K562 (cell line): Measurements from ENCODE around the gene HEMGN. TPM values are rescaled to one million over a fixed set of nuclear protein-coding genes. Genes with fewer than 3 reads are reported as not detected.

Experiments used
- CBFA2T3 ChIP-seq: fragments of 450-650 bp; IDR thresholded peaks from 2 replicates; pipeline ENCODE4 v1.6.1; 2017
- CCAR2 ChIP-seq: fragments of 200-400 bp; formaldehyde crosslinking; IDR thresholded peaks from 2 replicates; pipeline ENCODE4 v1.6.1; 2017; ENCODE audit warnings: mild to moderate bottlenecking, low read depth, low read length
- CXXC5 ChIP-seq: fragments of 250-450 bp; sonication (Bioruptor Pico); IDR thresholded peaks from 2 replicates; pipeline ENCODE4 v1.8.0; 2022; ENCODE audit warnings: inconsistent platforms, mild to moderate bottlenecking, moderate library complexity
- EHMT2 ChIP-seq: fragments of 450-650 bp; IDR thresholded peaks from 2 replicates; pipeline ENCODE4 v1.6.1; 2018; ENCODE audit warnings: antibody characterized with exemption
- HNRNPLL ChIP-seq: fragments of 200-400 bp; formaldehyde crosslinking; IDR thresholded peaks from 2 replicates; pipeline ENCODE4 v1.6.1; 2017; ENCODE audit warnings: low read length, low read depth, mild to moderate bottlenecking; ENCODE audit not compliant: poor library complexity, severe bottlenecking
- KDM4B ChIP-seq, 2 experiments: fragments of 450-650 bp in 1 of 2; sonication (generic) in 1 of 2; IDR thresholded peaks; 2 replicates each; pipeline ENCODE4 v1.6.1; 2016 to 2017; ENCODE audit warnings: borderline replicate concordance in 2 of 2, antibody characterized with exemption in 1 of 2, low read depth in 1 of 2, mild to moderate bottlenecking in 1 of 2
- MIER1 ChIP-seq: fragments of 450-650 bp; IDR thresholded peaks from 2 replicates; pipeline ENCODE4 v1.6.1; 2016; ENCODE audit warnings: antibody characterized with exemption, mild to moderate bottlenecking, low read depth
- NR3C1 ChIP-seq: sonication (generic); formaldehyde crosslinking; IDR thresholded peaks from 2 replicates; pipeline ENCODE4 v1.8.1; 2022; ENCODE audit warnings: missing genetic modification reagents
- RCOR1 ChIP-seq, 2 experiments: IDR thresholded peaks; 2 replicates each; pipeline ENCODE4 v1.6.1; 2012; ENCODE audit warnings: low read depth in 2 of 2, low read length in 2 of 2, borderline replicate concordance in 1 of 2, improper control_type of control experiment in 1 of 2
- SREBF2 ChIP-seq: sonication (generic); formaldehyde crosslinking; IDR thresholded peaks from 2 replicates; pipeline ENCODE4 v1.4.0; 2020; ENCODE audit warnings: mild to moderate bottlenecking, missing genetic modification reagents
- STAG1 ChIP-seq: sonication (generic); formaldehyde crosslinking; IDR thresholded peaks from 2 replicates; pipeline ENCODE4 v1.5.0; 2020; ENCODE audit warnings: missing genetic modification reagents, borderline replicate concordance
- TCF7 ChIP-seq: sonication (generic); IDR thresholded peaks from 2 replicates; pipeline ENCODE4 v1.6.1; 2016; ENCODE audit warnings: antibody characterized with exemption, borderline replicate concordance
- ZBED1 ChIP-seq: IDR thresholded peaks from 2 replicates; pipeline ENCODE4 v1.6.1; 2014
- ZC3H8 ChIP-seq: fragments of 450-650 bp; IDR thresholded peaks from 2 replicates; pipeline ENCODE4 v1.6.1; 2017
- ZNF165 ChIP-seq: fragments of 250-450 bp; sonication (Bioruptor Pico); IDR thresholded peaks from 2 replicates; pipeline ENCODE4 v1.4.0; 2020; ENCODE audit warnings: borderline replicate concordance
- ZNF274 ChIP-seq: IDR thresholded peaks from 2 replicates; pipeline ENCODE4 v1.6.1; 2011; ENCODE audit warnings: low read depth, mild to moderate bottlenecking, low read length, moderate library complexity, borderline replicate concordance
- polyA plus RNA-seq, 8 experiments: library from polyadenylated mRNA; depleted of rRNA in 4 of 8; stranded (reverse) in 5 of 8; unstranded in 3 of 8; fragments of >200 nt; fragmentation: Nextera tagmentation in 2 of 8; fragmentation: Illumina TruSeq in 1 of 8; extraction: Ambion mirVana in 2 of 8; extraction: Trizol in 1 of 8; gene quantifications; 2 replicates each; pipeline versions ENCODE4 v1.2.1 to v1.2.3, GENCODE V29; 2011 to 2014; ENCODE audit warnings: inconsistent platforms in 1 of 8, missing spikeins in 1 of 8
- total RNA-seq, 7 experiments: library from RNA; depleted of rRNA in 6 of 7; stranded (reverse); fragments of >200 nt in 6 of 7; fragmentation: Illumina TruSeq in 2 of 7; extraction: Trizol in 2 of 7; gene quantifications; 2 replicates each; pipeline versions ENCODE4 v1.2.1 to v1.2.3, GENCODE V29; 2011 to 2021; ENCODE audit warnings: low replicate concordance in 1 of 7
- TF ChIP-seq, protein P1 (sequence below): IDR thresholded peaks from 2 replicates; pipeline ENCODE4 v1.6.1; 2012; ENCODE audit warnings: low read depth, low read length, improper control_type of control experiment, borderline replicate concordance
- TF ChIP-seq, protein P2 (sequence below): fragments of 450-650 bp; conservative IDR thresholded peaks from 2 replicates; pipeline ENCODE4 v1.6.1; 2016; ENCODE audit warnings: missing genetic modification characterization, low read depth, mild to moderate bottlenecking, missing compliant biosample characterization, moderate library complexity
- TF ChIP-seq, protein P3 (sequence below): fragments of 250-450 bp; sonication (Bioruptor Pico); IDR thresholded peaks from 2 replicates; pipeline ENCODE4 v1.5.0; 2021
- TF ChIP-seq, protein P4 (sequence below): fragments of 250-450 bp; sonication (Bioruptor Pico); IDR thresholded peaks from 2 replicates; pipeline ENCODE4 v1.5.1; 2021; ENCODE audit warnings: mild to moderate bottlenecking
- TF ChIP-seq, protein P5 (sequence below): IDR thresholded peaks from 2 replicates; pipeline ENCODE4 v1.6.1; 2016; ENCODE audit warnings: missing genetic modification characterization, missing compliant biosample characterization

HEMGN gene
- total and polyA plus RNA-seq, 9 of the 15 experiments (the other 6 are each of a cell fraction or from before 2014, with no cell fraction given), result 56.3 to 258 (median 137) TPM

DNA sequence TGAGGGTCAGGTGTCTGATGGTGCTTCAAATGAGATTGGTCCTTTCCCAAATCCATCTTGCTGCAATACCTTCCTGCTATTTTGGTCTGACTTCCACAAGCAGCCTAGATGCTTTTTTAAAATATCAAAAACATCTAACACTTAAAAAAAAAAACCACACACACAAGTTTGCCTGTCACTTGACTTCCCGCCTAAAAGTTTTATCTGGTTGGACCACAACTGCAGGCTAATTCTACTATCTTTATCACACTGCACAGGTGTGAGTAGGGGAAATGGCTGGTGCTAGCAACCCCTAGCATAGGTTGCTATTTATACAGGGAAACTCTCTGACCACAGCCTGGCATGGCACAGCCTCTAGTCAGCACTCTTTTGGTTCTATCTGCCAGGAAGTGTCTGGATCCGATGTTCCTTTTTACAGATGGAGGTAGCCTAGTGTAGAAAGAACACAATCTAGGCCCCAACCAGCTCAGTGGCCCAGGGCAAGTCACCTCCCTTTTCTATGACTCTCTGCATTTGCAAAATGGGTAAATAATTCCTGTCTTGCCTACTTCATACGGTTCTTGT lies at the start of gene HEMGN (continued):
- TF ChIP-seq, protein P1, sequence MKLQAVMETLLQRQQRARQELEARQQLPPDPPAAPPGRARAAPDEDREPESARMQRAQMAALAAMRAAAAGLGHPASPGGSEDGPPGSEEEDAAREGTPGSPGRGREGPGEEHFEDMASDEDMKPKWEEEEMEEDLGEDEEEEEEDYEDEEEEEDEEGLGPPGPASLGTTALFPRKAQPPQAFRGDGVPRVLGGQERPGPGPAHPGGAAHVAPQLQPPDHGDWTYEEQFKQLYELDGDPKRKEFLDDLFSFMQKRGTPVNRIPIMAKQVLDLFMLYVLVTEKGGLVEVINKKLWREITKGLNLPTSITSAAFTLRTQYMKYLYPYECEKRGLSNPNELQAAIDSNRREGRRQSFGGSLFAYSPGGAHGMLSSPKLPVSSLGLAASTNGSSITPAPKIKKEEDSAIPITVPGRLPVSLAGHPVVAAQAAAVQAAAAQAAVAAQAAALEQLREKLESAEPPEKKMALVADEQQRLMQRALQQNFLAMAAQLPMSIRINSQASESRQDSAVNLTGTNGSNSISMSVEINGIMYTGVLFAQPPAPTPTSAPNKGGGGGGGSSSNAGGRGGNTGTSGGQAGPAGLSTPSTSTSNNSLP, result no peak; the same call in 1 of the 2 replicates
- TF ChIP-seq KDM4B (IDR thresholded peaks at IDR 0.05; ENCODE audit: borderline replicate concordance in 2 of 2, low read depth in 1 of 2) (no peak), ZNF274 (peak; percentile 25; the same call in 1 of the 2 replicates), HNRNPLL (no peak), CCAR2 (0 out of 2 replicates have a peak, but pooled peaks have one; percentile 41), ZBED1 (peak; percentile 79; the same call in 1 of the 2 replicates), SREBF2 (CRISPR knock-in tag) (no peak), ZNF165 (CRISPR knock-in tag) (no peak), NR3C1 (CRISPR knock-in tag) (no peak), CBFA2T3 (no peak), ZC3H8 (no peak), MIER1 (0 out of 2 replicates have a peak, but pooled peaks have one; percentile 58), RCOR1 (IDR thresholded peaks at IDR 0.05; ENCODE audit: borderline replicate concordance in 1 of 2, low read depth in 2 of 2, low read length in 2 of 2) (peak in 1 of 2 experiments; percentile 85; a peak in 3 of 4 replicates), CXXC5 (CRISPR knock-in tag) (peak; percentile 75), EHMT2 (no peak), STAG1 (no peak), TCF7 (peak; percentile 69; the same call in 1 of the 2 replicates)
- TF ChIP-seq, protein P2, sequence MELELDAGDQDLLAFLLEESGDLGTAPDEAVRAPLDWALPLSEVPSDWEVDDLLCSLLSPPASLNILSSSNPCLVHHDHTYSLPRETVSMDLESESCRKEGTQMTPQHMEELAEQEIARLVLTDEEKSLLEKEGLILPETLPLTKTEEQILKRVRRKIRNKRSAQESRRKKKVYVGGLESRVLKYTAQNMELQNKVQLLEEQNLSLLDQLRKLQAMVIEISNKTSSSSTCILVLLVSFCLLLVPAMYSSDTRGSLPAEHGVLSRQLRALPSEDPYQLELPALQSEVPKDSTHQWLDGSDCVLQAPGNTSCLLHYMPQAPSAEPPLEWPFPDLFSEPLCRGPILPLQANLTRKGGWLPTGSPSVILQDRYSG (tag), result no peak
- TF ChIP-seq, protein P3, sequence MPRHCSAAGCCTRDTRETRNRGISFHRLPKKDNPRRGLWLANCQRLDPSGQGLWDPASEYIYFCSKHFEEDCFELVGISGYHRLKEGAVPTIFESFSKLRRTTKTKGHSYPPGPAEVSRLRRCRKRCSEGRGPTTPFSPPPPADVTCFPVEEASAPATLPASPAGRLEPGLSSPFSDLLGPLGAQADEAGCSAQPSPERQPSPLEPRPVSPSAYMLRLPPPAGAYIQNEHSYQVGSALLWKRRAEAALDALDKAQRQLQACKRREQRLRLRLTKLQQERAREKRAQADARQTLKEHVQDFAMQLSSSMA (CRISPR knock-in tag), result no peak
- TF ChIP-seq, protein P4, sequence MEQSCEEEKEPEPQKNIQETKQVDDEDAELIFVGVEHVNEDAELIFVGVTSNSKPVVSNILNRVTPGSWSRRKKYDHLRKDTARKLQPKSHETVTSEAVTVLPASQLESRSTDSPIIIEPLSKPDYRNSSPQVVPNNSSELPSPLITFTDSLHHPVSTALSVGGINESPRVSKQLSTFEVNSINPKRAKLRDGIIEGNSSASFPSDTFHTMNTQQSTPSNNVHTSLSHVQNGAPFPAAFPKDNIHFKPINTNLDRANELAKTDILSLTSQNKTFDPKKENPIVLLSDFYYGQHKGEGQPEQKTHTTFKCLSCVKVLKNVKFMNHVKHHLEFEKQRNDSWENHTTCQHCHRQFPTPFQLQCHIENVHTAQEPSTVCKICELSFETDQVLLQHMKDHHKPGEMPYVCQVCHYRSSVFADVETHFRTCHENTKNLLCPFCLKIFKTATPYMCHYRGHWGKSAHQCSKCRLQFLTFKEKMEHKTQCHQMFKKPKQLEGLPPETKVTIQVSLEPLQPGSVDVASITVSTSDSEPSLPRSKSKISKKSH, result no peak
- TF ChIP-seq, protein P5, sequence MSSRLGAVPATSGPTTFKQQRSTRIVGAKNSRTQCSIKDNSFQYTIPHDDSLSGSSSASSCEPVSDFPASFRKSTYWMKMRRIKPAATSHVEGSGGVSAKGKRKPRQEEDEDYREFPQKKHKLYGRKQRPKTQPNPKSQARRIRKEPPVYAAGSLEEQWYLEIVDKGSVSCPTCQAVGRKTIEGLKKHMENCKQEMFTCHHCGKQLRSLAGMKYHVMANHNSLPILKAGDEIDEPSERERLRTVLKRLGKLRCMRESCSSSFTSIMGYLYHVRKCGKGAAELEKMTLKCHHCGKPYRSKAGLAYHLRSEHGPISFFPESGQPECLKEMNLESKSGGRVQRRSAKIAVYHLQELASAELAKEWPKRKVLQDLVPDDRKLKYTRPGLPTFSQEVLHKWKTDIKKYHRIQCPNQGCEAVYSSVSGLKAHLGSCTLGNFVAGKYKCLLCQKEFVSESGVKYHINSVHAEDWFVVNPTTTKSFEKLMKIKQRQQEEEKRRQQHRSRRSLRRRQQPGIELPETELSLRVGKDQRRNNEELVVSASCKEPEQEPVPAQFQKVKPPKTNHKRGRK (tag), result no peak
